Ovary (tissue), 1 donor: ENCODE results near the gene CACNG1.

ENCODE experiments used
- EP300 ChIP-seq: sonication (generic); formaldehyde crosslinking; IDR thresholded peaks from one replicate; pipeline ENCODE4 v1.6.1; 2017; ENCODE audit warnings: antibody characterized with exemption
- POLR2A ChIP-seq: fragments of 450-650 bp; IDR thresholded peaks from one replicate; pipeline ENCODE4 v1.6.1; 2017; ENCODE audit warnings: antibody characterized with exemption, mild to moderate bottlenecking, moderate library complexity

- no peak for TF ChIP-seq POLR2A
- TF ChIP-seq EP300: no peak
Measured at GRCh38 chr17:67050066-67050465, 5.7 kb downstream of the CACNG1 start.
